RWPE2 (cell line): ENCODE results near the gene SLFNL1.
A peak's percentile ranks its signal among the peaks of the same experiment; 100 is the strongest.

Experiments used
- ATAC-seq: fragments of 200-7000 bp; cut with Tn5 transposase; 3 replicates; pipeline ENCODE4 v1.9.1; 2021; ENCODE audit warnings: low read depth
- DNase-seq: peaks from one replicate; pipeline ENCODE4 v3.0.0-alpha.2; 2020; ENCODE audit warnings: low spot score
- H3K27ac ChIP-seq: fragments of 450-650 bp; 2 replicates; pipeline ENCODE4 v1.5.1; 2017; ENCODE audit warnings: mild to moderate bottlenecking; ENCODE audit not compliant: poor library complexity, severe bottlenecking
- H3K27me3 ChIP-seq: fragments of 250-450 bp; sonication (Bioruptor Pico); 2 replicates; pipeline ENCODE4 v1.5.1; 2021; ENCODE audit warnings: mild to moderate bottlenecking, moderate library complexity; ENCODE audit not compliant: insufficient read depth, poor library complexity, severe bottlenecking
- H3K36me3 ChIP-seq: fragments of 250-450 bp; sonication (Bioruptor Pico); 2 replicates; pipeline ENCODE4 v1.5.1; 2020; ENCODE audit warnings: low read depth, mild to moderate bottlenecking, moderate library complexity
- H3K4me1 ChIP-seq: fragments of 250-450 bp; sonication (Bioruptor Pico); 2 replicates; pipeline ENCODE4 v1.5.1; 2021; ENCODE audit warnings: mild to moderate bottlenecking, moderate library complexity; ENCODE audit not compliant: insufficient read depth, poor library complexity, severe bottlenecking
- H3K4me3 ChIP-seq: fragments of 250-450 bp; sonication (Bioruptor Pico); 2 replicates; pipeline ENCODE4 v1.5.1; 2021; ENCODE audit warnings: mild to moderate bottlenecking, moderate library complexity; ENCODE audit not compliant: severe bottlenecking
- H3K9me3 ChIP-seq: fragments of 250-450 bp; sonication (Bioruptor Pico); 2 replicates; pipeline ENCODE4 v1.5.1; 2021; ENCODE audit warnings: mild to moderate bottlenecking, moderate library complexity; ENCODE audit not compliant: severe bottlenecking
- CTCF ChIP-seq: fragments of 450-650 bp; IDR thresholded peaks from one replicate; pipeline ENCODE4 v1.5.1; 2017; ENCODE audit warnings: mild to moderate bottlenecking, moderate library complexity; ENCODE audit not compliant: poor library complexity, severe bottlenecking

SLFNL1 gene

GRCh38 chr1:41028034-41028642 is 6.6 kb upstream of the SLFNL1 start:
- peaks cover 37% of the 10 kb centered on the region for H3K36me3 ChIP-seq
- DNase-seq (no peak), ATAC-seq (no peak)
- H3K4me1 ChIP-seq, result no peaks in the 10 kb centered on the region
- no peaks in the 10 kb centered on the region for H3K27me3 ChIP-seq
- H3K27ac ChIP-seq, result no peak overlapping the region
- no peak for TF ChIP-seq CTCF
- H3K9me3 ChIP-seq, result no peaks in the 10 kb centered on the region
- H3K4me3 ChIP-seq, result no peak overlapping the region

GRCh38 chr1:41025979-41026819 is 4.7 kb upstream of the SLFNL1 start:
- peaks cover 22% of the 10 kb centered on the region for H3K36me3 ChIP-seq
- no peaks in the 10 kb centered on the region for H3K27me3 ChIP-seq
- H3K27ac ChIP-seq, result no peak overlapping the region
- no peak for ATAC-seq
- TF ChIP-seq CTCF, result no peak
- no peak overlapping the region for H3K4me3 ChIP-seq
- DNase-seq, result no peak
- no peaks in the 10 kb centered on the region for H3K9me3 ChIP-seq
- no peaks in the 10 kb centered on the region for H3K4me1 ChIP-seq

GRCh38 chr1:41024953-41025352 is 3.4 kb upstream of the SLFNL1 start:
- H3K27me3 ChIP-seq, result no peaks in the 10 kb centered on the region
- H3K9me3 ChIP-seq, result no peaks in the 10 kb centered on the region
- no peak for DNase-seq
- no peak overlapping the region for H3K4me3 ChIP-seq
- H3K4me1 ChIP-seq, result no peaks in the 10 kb centered on the region
- TF ChIP-seq CTCF, result no peak
- peaks cover 18% of the 10 kb centered on the region for H3K36me3 ChIP-seq
- no peak overlapping the region for H3K27ac ChIP-seq
- no peak for ATAC-seq

GRCh38 chr1:41023279-41023990 is 1.9 kb upstream of the SLFNL1 start:
- Histone ChIP-seq H3K4me3 (no peak overlapping the region), H3K27ac (no peak overlapping the region), H3K4me1 (no peaks in the 10 kb centered on the region), H3K36me3 (peaks cover 13% of the 10 kb centered on the region), H3K9me3 (no peaks in the 10 kb centered on the region), H3K27me3 (no peaks in the 10 kb centered on the region)
- peak; percentile 20 for ATAC-seq
- no peak for DNase-seq
- TF ChIP-seq CTCF, result peak; percentile 38
